ENCODE data around the gene MMP24.
"Not testable (repeated sequence)": the region's sequence is repeated elsewhere in the genome, so short reads cannot be mapped to it uniquely, and the experiment has no call there.

MMP24 gene

DNA sequence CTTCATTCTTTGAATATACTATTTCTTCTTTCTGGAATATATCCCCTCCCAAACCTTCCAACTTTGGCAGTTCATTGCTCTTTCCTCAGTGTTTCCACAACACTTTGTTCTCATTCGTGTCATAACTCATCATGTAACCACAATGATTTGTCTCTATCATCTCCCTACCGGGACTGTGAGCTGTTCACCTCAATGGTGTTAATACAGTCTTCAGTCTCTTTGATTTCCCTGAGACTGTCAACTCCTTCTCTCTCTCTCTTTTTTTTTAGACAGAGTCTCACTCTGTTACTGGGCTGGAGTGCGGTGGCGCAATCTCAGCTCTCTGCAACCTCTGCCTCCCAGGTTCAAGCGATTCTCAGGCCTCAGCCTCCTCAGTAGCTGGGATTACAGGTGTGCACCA lies 2.5 kb upstream of the MMP24 start:
- DNase-seq: no peak

DNA sequence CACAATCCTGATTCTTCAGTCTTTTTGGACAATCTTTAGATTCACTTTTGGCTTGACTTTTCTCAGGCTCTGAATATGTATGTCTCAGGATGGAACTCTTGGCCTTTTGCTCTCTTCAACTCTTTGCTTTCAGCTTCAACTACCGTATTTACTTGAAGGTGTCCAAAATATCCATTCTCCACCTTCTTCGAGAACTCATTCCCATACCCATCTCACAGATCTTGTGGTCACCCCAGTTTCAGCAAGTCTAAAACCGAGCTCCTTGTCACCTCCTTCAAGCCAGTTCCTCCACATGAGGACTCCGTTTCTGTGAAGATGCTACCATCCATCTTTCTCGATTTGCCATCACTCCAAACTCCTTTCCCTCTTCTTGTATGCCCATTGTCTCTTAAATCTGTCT lies 2.0 kb upstream of the MMP24 start:
- DNase-seq: no peak

DNA sequence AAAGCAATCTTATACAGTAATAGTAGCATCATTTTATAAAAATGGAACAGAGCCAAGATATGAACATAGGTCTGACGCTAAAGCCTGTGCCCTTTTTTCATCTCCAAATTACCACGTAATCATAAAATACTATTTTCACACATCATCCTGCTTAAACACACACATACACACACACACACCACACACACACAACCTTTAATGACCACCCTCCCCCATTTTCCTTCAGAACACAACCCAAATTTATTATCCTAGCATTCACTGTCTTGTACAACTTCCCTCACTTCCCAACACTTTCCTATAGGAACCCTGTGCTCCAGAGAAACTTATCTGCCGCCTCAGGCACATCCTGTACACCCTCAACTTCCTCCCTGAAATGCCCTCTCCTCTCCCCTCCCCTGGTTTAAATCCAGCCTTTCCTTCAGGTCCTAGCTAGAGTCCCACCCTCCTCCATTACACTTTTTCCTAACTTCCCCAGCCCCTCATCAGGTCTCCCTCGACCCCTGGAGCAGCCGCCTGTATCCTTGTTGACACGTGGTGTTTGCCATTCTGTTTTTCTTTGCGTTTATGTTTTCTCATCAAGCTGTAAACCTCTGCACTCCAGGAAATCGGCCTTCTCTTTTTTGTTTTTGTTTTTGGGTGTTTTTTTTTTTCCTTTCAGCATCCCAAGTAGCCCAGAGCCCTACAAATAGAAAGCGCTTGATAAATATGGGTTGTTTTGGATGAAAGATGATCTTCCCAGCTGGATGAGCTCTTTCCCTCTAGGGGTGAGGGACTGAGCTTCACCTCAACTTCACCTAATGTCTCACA lies 968 bp upstream of the MMP24 start:
- DNase-seq: no peak

GRCh38 chr20:35226884-35227681 lies 593 bp downstream of the MMP24 start:
- DNase-seq: peak in 1 of 2 donors; percentile 21

DNA sequence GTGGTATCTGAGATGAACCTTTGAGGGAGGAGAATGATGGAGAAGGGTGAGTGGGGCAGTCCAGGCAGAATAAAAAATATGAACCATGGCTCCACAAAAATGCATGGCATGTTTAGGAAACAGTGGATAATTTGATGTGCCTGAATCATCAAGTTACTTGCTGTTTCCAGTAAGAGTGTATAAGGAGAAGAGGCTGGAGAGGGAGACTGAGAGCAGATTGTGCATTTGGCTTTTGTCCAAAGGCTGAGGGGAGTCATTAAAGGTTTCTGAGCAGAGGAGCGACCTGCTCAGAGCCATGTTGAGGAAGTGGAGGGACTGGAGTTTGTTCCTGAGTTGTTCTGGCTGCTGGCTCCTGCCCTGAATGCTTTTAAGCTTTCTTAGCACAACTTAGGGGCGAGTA lies 6.1 kb downstream of the MMP24 start:
- no peak for DNase-seq

GRCh38 chr20:35235881-35236280 lies 9.4 kb downstream of the MMP24 start:
- DNase-seq: no peak

- no peak for DNase-seq
These were observed 11.0 kb downstream of the MMP24 start for GRCh38 chr20:35237486-35237885.

GRCh38 chr20:35238170-35238569 lies 11.7 kb downstream of the MMP24 start:
- DNase-seq: peak; percentile 18 to 42

- no peak for DNase-seq
These were observed 12.2 kb downstream of the MMP24 start for GRCh38 chr20:35238735-35239134.

DNA sequence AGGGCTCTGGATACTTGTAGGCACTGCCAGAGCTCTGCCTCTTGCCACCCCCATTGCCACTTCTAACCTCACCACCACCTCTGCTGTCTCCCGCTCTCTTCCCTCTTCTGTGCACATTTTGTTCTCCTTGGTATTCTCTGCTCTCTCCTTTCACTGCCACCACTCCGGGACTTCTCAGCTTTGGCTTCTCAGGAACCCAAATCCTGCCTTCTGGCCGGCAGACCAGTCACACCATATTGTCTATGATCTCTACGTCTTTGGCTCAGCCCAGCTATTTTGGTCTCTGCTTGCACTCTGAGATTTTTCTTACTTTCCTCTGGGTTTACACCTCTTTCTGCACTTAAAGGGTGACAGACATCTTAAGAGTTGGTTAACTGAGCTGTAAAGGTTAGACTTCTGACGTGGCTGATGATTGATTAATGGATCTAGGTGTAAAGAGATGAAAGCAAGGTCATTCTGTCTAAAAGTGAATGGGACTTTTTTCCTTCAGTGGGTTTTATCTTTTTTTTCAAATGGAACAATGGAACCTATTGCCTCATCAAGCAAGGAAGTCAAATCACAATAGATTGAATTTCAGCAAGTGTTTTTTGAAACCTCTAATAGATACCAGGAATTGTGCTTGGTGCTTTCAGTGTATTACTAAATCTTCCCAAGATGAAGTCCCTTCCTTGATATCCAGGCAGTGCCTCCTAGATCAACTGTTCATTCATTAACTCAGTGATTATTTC lies 13.8 kb downstream of the MMP24 start:
- no peak for DNase-seq

- no peak for DNase-seq
These were observed 14.4 kb downstream of the MMP24 start for GRCh38 chr20:35240811-35241293.

DNA sequence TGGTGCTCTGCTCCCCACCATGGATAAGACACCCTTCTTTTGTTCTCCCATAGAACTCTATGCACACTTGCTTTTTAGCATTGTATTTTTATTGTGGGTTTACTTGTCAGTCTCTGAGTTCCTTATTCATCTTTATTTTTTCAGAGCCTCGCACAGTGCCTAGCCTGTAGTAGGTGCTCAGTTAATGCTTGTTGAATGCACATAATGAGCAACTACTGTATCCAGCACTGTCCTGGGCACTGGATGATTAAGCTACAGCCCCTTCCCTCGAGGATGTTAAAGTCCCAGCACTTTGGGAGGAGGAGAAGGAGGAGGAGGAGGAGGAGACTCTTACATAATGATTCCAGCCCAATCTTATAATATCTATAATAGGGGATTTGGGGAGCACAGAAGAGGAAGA lies 16.8 kb downstream of the MMP24 start:
- no peak for DNase-seq

DNA sequence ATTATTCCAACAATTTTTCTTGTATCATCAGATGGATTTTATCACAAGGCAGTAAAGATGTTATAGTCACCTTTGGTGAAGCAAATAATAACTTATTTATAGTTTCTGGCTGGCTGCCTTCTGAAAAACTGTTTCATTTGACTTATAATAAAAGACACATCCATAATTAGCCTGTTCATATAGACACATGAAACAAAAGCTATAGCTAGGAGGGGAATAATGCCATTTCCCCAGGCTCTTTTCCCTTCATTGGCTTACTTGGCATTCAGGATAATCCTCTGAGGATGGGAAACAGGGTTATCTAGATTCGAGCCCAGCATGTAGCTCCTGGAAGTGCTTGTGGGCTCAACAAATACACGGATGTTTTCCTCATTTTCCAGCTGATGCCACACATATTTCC lies 17.5 kb downstream of the MMP24 start:
- DNase-seq: no peak

DNA sequence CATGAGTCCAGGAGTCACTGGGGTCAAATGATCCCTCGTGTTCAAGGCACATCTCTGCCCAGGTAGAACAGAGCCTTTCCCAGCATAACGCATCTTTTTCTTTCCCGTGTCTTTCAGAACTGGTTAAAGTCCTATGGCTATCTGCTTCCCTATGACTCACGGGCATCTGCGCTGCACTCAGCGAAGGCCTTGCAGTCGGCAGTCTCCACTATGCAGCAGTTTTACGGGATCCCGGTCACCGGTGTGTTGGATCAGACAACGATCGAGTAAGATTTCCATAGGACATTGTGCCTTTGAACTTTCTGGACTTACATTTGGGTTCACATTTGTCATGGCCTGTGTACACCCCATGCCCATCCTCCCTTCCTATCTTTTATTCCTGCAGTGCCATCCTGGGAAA lies 20.2 kb downstream of the MMP24 start:
- DNase-seq: no peak

DNA sequence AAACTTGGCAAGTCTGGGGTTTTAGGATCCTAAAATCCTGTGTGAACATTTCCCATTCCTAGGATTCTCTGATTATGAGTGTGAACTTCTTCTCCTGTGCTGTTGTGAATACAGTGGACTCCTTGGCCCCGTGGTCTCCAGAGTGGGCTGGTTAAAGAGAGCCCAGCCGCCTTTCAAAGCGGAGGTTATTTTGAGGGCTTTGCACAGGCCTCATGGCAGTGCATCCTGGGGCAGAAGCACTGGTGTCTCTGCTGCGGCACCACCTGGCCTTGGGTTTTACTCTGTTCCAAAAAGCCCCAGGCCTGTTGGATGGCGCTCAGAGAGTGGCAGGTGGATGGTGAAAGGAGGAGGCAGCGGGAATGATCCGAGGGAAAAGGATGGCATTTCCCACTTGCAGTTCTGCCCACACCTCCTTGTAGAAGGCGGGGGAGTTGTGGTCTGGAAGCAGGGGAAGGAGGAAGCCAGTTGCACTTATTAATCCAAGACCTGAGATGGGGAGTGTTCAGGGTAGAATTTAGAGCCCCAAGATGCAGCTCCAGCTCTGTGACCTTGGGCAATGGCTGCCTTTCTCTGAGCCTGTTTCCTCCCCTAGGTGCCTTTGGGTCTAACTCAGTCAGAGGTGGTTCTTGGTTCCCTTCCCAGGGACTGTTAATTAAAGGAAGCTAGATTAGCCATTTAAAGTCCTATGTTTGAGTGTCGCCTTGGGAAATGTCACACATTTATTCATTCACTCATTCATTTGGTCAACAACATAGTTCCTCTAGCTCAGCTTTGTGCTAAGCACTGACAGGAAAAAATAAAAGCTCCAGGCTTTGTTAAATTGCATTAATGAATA lies 22.4 kb downstream of the MMP24 start:
- DNase-seq: no peak

GRCh38 chr20:35251613-35251940 lies 25.1 kb downstream of the MMP24 start:
- no peak for DNase-seq

GRCh38 chr20:35252037-35252461 lies 25.6 kb downstream of the MMP24 start:
- DNase-seq: no peak

DNA sequence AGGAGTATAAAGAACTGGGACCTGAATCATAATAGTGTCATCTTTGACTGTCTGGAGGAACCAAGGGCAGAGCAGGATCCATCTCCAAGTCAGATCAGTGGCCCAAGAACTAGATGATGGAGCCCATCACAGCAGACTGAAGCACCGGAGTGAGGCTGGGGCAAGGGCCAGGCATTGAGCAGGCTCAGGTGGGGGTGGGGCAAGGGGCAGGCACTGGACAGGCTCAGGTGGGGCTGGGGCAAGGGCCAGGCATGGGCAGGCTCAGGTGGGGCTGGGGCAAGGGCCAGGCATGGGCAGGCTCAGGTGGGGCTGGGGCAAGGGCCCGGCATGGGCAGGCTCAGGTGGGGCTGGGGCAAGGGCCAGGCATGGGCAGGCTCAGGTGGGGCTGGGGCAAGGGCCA lies 26.1 kb downstream of the MMP24 start:
- DNase-seq: not testable (repeated sequence)

DNA sequence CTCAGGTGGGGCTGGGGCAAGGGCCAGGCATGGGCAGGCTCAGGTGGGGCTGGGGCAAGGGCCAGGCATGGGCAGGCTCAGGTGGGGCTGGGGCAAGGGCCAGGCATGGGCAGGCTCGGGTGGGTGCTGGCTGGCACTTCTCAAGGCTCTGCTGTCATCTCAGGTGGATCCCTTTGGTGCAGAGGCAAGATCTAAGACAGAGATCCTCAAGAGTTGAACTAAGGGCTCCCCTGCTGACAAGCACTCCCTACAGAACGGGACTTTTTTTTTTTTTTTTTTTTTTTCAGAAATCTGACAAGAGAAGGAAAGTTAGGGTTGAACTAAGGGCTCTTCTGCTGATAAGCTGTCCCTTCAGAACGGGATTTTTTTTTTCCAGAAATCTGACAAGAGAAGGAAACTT lies 26.5 kb downstream of the MMP24 start:
- no peak for DNase-seq

DNA sequence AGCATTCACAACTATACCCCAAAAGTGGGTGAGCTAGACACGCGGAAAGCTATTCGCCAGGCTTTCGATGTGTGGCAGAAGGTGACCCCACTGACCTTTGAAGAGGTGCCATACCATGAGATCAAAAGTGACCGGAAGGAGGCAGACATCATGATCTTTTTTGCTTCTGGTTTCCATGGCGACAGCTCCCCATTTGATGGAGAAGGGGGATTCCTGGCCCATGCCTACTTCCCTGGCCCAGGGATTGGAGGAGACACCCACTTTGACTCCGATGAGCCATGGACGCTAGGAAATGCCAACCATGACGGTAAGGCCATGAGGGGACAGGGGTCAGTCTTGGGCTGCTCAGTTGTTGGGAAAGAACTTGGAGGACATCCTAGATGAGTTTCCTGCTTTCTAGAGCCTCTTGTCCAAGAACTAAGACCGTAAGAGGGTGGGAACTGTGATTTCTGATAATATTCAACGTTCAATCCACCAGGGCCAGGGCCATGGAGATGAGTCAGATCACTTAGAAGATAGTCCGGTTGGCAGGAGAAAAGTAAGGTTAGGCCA lies 28.0 kb downstream of the MMP24 start:
- no peak for DNase-seq

- DNase-seq: no peak
These were observed 30.9 kb downstream of the MMP24 start for GRCh38 chr20:35257175-35257909.
